ENCODE measurements around the gene DIDO1. TPM values are rescaled to one million over a fixed set of nuclear protein-coding genes. Genes with fewer than 3 reads are reported as not detected.

DIDO1 gene
- total and polyA plus RNA-seq, 9 of the 15 experiments (the other 6 are each of a cell fraction or from before 2014, with no cell fraction given), result 4.4 to 46.8 (median 31.2) TPM

DNA sequence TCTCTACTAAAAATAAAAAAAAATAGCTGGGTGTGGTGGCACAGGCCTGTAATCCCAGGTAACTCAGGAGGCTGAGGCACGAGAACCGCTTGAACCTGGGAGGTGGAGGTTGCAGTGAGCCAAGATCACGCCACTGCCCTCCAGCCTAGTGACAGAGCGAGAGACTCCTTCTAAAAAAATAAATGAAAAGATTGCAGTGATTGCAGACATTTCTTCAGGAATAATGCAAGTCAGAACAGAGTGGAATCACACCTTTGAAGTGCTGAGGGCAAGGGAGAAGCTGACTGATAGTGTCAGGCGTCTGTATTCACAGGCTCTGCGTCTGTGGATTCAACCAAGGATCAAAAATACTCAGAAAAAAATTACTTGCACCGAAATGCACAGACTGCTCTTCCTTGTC lies 62.1 kb downstream of the DIDO1 start (continued):
- TF ChIP-seq, protein P1, sequence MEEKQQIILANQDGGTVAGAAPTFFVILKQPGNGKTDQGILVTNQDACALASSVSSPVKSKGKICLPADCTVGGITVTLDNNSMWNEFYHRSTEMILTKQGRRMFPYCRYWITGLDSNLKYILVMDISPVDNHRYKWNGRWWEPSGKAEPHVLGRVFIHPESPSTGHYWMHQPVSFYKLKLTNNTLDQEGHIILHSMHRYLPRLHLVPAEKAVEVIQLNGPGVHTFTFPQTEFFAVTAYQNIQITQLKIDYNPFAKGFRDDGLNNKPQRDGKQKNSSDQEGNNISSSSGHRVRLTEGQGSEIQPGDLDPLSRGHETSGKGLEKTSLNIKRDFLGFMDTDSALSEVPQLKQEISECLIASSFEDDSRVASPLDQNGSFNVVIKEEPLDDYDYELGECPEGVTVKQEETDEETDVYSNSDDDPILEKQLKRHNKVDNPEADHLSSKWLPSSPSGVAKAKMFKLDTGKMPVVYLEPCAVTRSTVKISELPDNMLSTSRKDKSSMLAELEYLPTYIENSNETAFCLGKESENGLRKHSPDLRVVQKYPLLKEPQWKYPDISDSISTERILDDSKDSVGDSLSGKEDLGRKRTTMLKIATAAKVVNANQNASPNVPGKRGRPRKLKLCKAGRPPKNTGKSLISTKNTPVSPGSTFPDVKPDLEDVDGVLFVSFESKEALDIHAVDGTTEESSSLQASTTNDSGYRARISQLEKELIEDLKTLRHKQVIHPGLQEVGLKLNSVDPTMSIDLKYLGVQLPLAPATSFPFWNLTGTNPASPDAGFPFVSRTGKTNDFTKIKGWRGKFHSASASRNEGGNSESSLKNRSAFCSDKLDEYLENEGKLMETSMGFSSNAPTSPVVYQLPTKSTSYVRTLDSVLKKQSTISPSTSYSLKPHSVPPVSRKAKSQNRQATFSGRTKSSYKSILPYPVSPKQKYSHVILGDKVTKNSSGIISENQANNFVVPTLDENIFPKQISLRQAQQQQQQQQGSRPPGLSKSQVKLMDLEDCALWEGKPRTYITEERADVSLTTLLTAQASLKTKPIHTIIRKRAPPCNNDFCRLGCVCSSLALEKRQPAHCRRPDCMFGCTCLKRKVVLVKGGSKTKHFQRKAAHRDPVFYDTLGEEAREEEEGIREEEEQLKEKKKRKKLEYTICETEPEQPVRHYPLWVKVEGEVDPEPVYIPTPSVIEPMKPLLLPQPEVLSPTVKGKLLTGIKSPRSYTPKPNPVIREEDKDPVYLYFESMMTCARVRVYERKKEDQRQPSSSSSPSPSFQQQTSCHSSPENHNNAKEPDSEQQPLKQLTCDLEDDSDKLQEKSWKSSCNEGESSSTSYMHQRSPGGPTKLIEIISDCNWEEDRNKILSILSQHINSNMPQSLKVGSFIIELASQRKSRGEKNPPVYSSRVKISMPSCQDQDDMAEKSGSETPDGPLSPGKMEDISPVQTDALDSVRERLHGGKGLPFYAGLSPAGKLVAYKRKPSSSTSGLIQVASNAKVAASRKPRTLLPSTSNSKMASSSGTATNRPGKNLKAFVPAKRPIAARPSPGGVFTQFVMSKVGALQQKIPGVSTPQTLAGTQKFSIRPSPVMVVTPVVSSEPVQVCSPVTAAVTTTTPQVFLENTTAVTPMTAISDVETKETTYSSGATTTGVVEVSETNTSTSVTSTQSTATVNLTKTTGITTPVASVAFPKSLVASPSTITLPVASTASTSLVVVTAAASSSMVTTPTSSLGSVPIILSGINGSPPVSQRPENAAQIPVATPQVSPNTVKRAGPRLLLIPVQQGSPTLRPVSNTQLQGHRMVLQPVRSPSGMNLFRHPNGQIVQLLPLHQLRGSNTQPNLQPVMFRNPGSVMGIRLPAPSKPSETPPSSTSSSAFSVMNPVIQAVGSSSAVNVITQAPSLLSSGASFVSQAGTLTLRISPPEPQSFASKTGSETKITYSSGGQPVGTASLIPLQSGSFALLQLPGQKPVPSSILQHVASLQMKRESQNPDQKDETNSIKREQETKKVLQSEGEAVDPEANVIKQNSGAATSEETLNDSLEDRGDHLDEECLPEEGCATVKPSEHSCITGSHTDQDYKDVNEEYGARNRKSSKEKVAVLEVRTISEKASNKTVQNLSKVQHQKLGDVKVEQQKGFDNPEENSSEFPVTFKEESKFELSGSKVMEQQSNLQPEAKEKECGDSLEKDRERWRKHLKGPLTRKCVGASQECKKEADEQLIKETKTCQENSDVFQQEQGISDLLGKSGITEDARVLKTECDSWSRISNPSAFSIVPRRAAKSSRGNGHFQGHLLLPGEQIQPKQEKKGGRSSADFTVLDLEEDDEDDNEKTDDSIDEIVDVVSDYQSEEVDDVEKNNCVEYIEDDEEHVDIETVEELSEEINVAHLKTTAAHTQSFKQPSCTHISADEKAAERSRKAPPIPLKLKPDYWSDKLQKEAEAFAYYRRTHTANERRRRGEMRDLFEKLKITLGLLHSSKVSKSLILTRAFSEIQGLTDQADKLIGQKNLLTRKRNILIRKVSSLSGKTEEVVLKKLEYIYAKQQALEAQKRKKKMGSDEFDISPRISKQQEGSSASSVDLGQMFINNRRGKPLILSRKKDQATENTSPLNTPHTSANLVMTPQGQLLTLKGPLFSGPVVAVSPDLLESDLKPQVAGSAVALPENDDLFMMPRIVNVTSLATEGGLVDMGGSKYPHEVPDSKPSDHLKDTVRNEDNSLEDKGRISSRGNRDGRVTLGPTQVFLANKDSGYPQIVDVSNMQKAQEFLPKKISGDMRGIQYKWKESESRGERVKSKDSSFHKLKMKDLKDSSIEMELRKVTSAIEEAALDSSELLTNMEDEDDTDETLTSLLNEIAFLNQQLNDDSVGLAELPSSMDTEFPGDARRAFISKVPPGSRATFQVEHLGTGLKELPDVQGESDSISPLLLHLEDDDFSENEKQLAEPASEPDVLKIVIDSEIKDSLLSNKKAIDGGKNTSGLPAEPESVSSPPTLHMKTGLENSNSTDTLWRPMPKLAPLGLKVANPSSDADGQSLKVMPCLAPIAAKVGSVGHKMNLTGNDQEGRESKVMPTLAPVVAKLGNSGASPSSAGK (IDR thresholded peaks at IDR 0.05), result peak; percentile 34; the same call in 1 of the 2 replicates
- TF ChIP-seq TRIM24 (IDR thresholded peaks at IDR 0.05) (0 out of 4 replicates have a peak, but pooled peaks of 1 of the 2 experiments have one; percentile 37), CBX5 (IDR thresholded peaks at IDR 0.05; ENCODE audit: borderline replicate concordance, low read depth) (peak; percentile 79; the same call in 1 of the 2 replicates), CBX3 (IDR thresholded peaks at IDR 0.05; ENCODE audit: borderline replicate concordance in 1 of 2, low read length in 2 of 2) (peak in 1 of 2 experiments; percentile 94; a peak in 2 of 3 replicates)
- TF ChIP-seq, protein P2, sequence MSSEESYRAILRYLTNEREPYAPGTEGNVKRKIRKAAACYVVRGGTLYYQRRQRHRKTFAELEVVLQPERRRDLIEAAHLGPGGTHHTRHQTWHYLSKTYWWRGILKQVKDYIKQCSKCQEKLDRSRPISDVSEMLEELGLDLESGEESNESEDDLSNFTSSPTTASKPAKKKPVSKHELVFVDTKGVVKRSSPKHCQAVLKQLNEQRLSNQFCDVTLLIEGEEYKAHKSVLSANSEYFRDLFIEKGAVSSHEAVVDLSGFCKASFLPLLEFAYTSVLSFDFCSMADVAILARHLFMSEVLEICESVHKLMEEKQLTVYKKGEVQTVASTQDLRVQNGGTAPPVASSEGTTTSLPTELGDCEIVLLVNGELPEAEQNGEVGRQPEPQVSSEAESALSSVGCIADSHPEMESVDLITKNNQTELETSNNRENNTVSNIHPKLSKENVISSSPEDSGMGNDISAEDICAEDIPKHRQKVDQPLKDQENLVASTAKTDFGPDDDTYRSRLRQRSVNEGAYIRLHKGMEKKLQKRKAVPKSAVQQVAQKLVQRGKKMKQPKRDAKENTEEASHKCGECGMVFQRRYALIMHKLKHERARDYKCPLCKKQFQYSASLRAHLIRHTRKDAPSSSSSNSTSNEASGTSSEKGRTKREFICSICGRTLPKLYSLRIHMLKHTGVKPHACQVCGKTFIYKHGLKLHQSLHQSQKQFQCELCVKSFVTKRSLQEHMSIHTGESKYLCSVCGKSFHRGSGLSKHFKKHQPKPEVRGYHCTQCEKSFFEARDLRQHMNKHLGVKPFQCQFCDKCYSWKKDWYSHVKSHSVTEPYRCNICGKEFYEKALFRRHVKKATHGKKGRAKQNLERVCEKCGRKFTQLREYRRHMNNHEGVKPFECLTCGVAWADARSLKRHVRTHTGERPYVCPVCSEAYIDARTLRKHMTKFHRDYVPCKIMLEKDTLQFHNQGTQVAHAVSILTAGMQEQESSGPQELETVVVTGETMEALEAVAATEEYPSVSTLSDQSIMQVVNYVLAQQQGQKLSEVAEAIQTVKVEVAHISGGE (CRISPR knock-in tag; IDR thresholded peaks at IDR 0.05), result no peak

All from K562 (cell line).